ENCODE results near the gene ICE2. TPM values are rescaled to one million over a fixed set of nuclear protein-coding genes. Genes with fewer than 3 reads are reported as not detected.
"Not testable (repeated sequence)": the region's sequence is repeated elsewhere in the genome, so short reads cannot be mapped to it uniquely, and the experiment has no call there.

The ICE2 gene
- total and polyA plus RNA-seq, 2 of the 4 experiments (the other 2 are of a cell fraction), result 14.7 to 21.1 TPM

GRCh38 chr15:60410350-60410749, 68.6 kb downstream of the ICE2 start:
- BruUV-seq (replicated peaks); H4K5ac ChIP-seq (ENCODE audit: low read depth, low read length); H2BK120ac ChIP-seq (ENCODE audit: low read depth, low read length); H3K14ac ChIP-seq (replicated peaks; ENCODE audit: low read depth, low read length); H2BK5ac ChIP-seq (ENCODE audit: low read depth, low read length, poor library complexity, severe bottlenecking); dilution Hi-C loops (cut with HindIII; ENCODE audit: low sequenced_read_pairs, unreplicated experiment); H2AFZ ChIP-seq (replicated peaks; ENCODE audit: low read length, poor library complexity); H3K27ac ChIP-seq (ENCODE audit: insufficient read depth, low read length); H3K18ac ChIP-seq (ENCODE audit: low read depth, low read length); H4K20me1 ChIP-seq (ENCODE audit: insufficient read depth, low read length); H2AK9ac ChIP-seq (replicated peaks; ENCODE audit: low read depth, low read length, poor library complexity); in situ Hi-C loops (cut with MboI; ENCODE audit: low sequenced_read_pairs); H2BK20ac ChIP-seq (ENCODE audit: low read depth, low read length); H2BK15ac ChIP-seq (ENCODE audit: low read depth, low read length); CTCF ChIA-PET; H3K23ac ChIP-seq (ENCODE audit: low read depth, low read length); H3K4ac ChIP-seq (ENCODE audit: low read depth, low read length); POLR2A ChIA-PET (ENCODE audit: unreplicated experiment); H3K9ac ChIP-seq (ENCODE audit: low read depth, low read length); H3K4me2 ChIP-seq (ENCODE audit: low read depth, low read length); H4K8ac ChIP-seq (ENCODE audit: low read depth in 2 of 2, low read length in 2 of 2); H3K56ac ChIP-seq (ENCODE audit: extremely low read depth, insufficient read depth, low read length); H3K9me3 ChIP-seq (ENCODE audit: control insufficient read depth, insufficient read depth, low read length); intact Hi-C loops (cut with micrococcal nuclease); H3K27me3 ChIP-seq (ENCODE audit: control insufficient read depth, insufficient read depth, low read length); H3K36me3 ChIP-seq (ENCODE audit: control insufficient read depth, insufficient read depth, low read length); H2AK5ac ChIP-seq (ENCODE audit: low read depth, low read length); ATAC-seq (ENCODE audit: low read depth); DNase-seq; H4K91ac ChIP-seq (ENCODE audit: insufficient read depth, low read depth, low read length); H3K4me3 ChIP-seq (ENCODE audit: insufficient read depth, low read depth, low read length): not testable (repeated sequence)
- 94% methylated on average over 3 of the region's 9 CpGs; no CpG with 5 or more reads in 1 of the 2 experiments for WGBS, 2 experiments (ENCODE audit: extremely low coverage in 2 of 2, insufficient read length in 1 of 2)
- peaks cover 16% of the 10 kb centered on the region for H3K4me1 ChIP-seq (ENCODE audit: control insufficient read depth, insufficient read depth, low read length)
- peaks cover 0 to 15% of the 10 kb centered on the region in 2 experiments; a peak in 2 of 4 replicates for H3K79me1 ChIP-seq (ENCODE audit: low read depth in 1 of 2, low read length in 2 of 2)
- H3K9me1 ChIP-seq (ENCODE audit: insufficient read depth, low read length), result peaks cover 14% of the 10 kb centered on the region

All from IMR-90 (cell line).